GM21786 (cell line): Measurements from ENCODE around the gene USP14.
"Not testable (repeated sequence)": the region's sequence is repeated elsewhere in the genome, so short reads cannot be mapped to it uniquely, and the experiment has no call there.

Source experiments
- ATAC-seq: cut with Tn5 transposase; IDR thresholded peaks from one replicate; pipeline ENCODE4 v1.9.1; 2021; ENCODE audit not compliant: unreplicated experiment

USP14 gene

GRCh38 chr18:158128-159036 lies at the start of gene USP14:
Gene USP14 (plus strand): TSS chr18:158557. CDS start chr18:158699, 142 bp downstream.
- ATAC-seq, result peak; percentile 90

- peak; percentile 5 for ATAC-seq
Observed at GRCh38 chr18:108665-109063, 49.7 kb upstream of the USP14 start.

- not testable (repeated sequence) for ATAC-seq
Observed at GRCh38 chr18:109130-109921, 49.0 kb upstream of the USP14 start.

GRCh38 chr18:109922-110261 lies 48.5 kb upstream of the USP14 start:
- not testable (repeated sequence) for ATAC-seq

GRCh38 chr18:110351-111201 lies 47.8 kb upstream of the USP14 start:
- ATAC-seq, result not testable (repeated sequence)

- no peak for ATAC-seq
Observed at GRCh38 chr18:111306-112014, 46.9 kb upstream of the USP14 start.

- ATAC-seq, result not testable (repeated sequence)
Observed at GRCh38 chr18:112015-112733, 46.2 kb upstream of the USP14 start.

- ATAC-seq, result not testable (repeated sequence)
Observed at GRCh38 chr18:120539-121260, 37.7 kb upstream of the USP14 start.

- no peak for ATAC-seq
Observed at GRCh38 chr18:135045-135444, 23.3 kb upstream of the USP14 start.

- no peak for ATAC-seq
Observed at GRCh38 chr18:136433-136832, 21.9 kb upstream of the USP14 start.

GRCh38 chr18:137327-137726 lies 21.0 kb upstream of the USP14 start:
- no peak for ATAC-seq

- ATAC-seq, result no peak
Observed at GRCh38 chr18:140670-141266, 17.6 kb upstream of the USP14 start.

GRCh38 chr18:142624-143296 lies 15.6 kb upstream of the USP14 start:
- not testable (repeated sequence) for ATAC-seq

- no peak for ATAC-seq
Observed at GRCh38 chr18:148841-149240, 9.5 kb upstream of the USP14 start.

- no peak for ATAC-seq
Observed at GRCh38 chr18:154151-154550, 4.2 kb upstream of the USP14 start.

- ATAC-seq, result no peak
Observed at GRCh38 chr18:155688-156087, 2.7 kb upstream of the USP14 start.

GRCh38 chr18:156514-157230 lies 1.7 kb upstream of the USP14 start:
- no peak for ATAC-seq
